ENCODE data around the gene PCDHB4.
"Not testable (repeated sequence)": the region's sequence is repeated elsewhere in the genome, so short reads cannot be mapped to it uniquely, and the experiment has no call there.

The PCDHB4 gene

GRCh38 chr5:141105350-141105749, 16.3 kb upstream of the PCDHB4 start:
- H3K27me3 ChIP-seq (replicated peaks; ENCODE audit: insufficient read depth, low read length): no peaks in the 10 kb centered on the region
- no peaks in the 10 kb centered on the region for H3K36me3 ChIP-seq (replicated peaks; ENCODE audit: insufficient read depth, low read length)
- H3K9ac ChIP-seq (ENCODE audit: low read length): no peak overlapping the region
- H3K4me3 ChIP-seq (ENCODE audit: low read length): no peak overlapping the region
- no peaks in the 10 kb centered on the region for H3K9me2 ChIP-seq (replicated peaks; ENCODE audit: insufficient read depth, low read length)
- H3K27ac ChIP-seq (ENCODE audit: low read length): no peak overlapping the region
- no peaks in the 10 kb centered on the region for H3K79me2 ChIP-seq (ENCODE audit: low read length)
- TF ChIP-seq, protein P1, sequence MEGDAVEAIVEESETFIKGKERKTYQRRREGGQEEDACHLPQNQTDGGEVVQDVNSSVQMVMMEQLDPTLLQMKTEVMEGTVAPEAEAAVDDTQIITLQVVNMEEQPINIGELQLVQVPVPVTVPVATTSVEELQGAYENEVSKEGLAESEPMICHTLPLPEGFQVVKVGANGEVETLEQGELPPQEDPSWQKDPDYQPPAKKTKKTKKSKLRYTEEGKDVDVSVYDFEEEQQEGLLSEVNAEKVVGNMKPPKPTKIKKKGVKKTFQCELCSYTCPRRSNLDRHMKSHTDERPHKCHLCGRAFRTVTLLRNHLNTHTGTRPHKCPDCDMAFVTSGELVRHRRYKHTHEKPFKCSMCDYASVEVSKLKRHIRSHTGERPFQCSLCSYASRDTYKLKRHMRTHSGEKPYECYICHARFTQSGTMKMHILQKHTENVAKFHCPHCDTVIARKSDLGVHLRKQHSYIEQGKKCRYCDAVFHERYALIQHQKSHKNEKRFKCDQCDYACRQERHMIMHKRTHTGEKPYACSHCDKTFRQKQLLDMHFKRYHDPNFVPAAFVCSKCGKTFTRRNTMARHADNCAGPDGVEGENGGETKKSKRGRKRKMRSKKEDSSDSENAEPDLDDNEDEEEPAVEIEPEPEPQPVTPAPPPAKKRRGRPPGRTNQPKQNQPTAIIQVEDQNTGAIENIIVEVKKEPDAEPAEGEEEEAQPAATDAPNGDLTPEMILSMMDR (IDR thresholded peaks at IDR 0.05; ENCODE audit: low read length): no peak
- TF ChIP-seq EZH2 (optimal IDR thresholded peaks at IDR 0.05; ENCODE audit: low read depth, low read length): no peak
- no peak for TF ChIP-seq EZH2phosphoT487 (IDR thresholded peaks at IDR 0.05; ENCODE audit: low read length)
- no peaks in the 10 kb centered on the region for H3F3A ChIP-seq (ENCODE audit: insufficient read depth, low read length)
- no peak overlapping the region for H2AFZ ChIP-seq (ENCODE audit: low read length)
- no peaks in the 10 kb centered on the region for H3K4me1 ChIP-seq (ENCODE audit: low read length)
- DNase-seq: no peak
- no peaks in the 10 kb centered on the region for H4K20me1 ChIP-seq (ENCODE audit: insufficient read depth, low read length)
- H3K4me2 ChIP-seq (ENCODE audit: low read depth, low read length): no peak overlapping the region
- H3K9me3 ChIP-seq (replicated peaks; ENCODE audit: insufficient read depth, low read length): no peaks in the 10 kb centered on the region

- Histone ChIP-seq H3K9me2 (replicated peaks; ENCODE audit: insufficient read depth, low read length) (no peaks in the 10 kb centered on the region), H3K4me2 (ENCODE audit: low read depth, low read length) (no peak overlapping the region), H3K79me2 (ENCODE audit: low read length) (no peaks in the 10 kb centered on the region), H3K36me3 (replicated peaks; ENCODE audit: insufficient read depth, low read length) (no peaks in the 10 kb centered on the region), H3K27me3 (replicated peaks; ENCODE audit: insufficient read depth, low read length) (no peaks in the 10 kb centered on the region), H3K4me1 (ENCODE audit: low read length) (no peaks in the 10 kb centered on the region), H3K9ac (ENCODE audit: low read length) (no peak overlapping the region), H3K4me3 (ENCODE audit: low read length) (no peak overlapping the region), H3F3A (ENCODE audit: insufficient read depth, low read length) (no peaks in the 10 kb centered on the region), H3K9me3 (replicated peaks; ENCODE audit: insufficient read depth, low read length) (no peaks in the 10 kb centered on the region), H2AFZ (ENCODE audit: low read length) (no peak overlapping the region), H4K20me1 (ENCODE audit: insufficient read depth, low read length) (no peaks in the 10 kb centered on the region), H3K27ac (ENCODE audit: low read length) (no peak overlapping the region)
- TF ChIP-seq, protein P1 (IDR thresholded peaks at IDR 0.05; ENCODE audit: low read length): no peak
- TF ChIP-seq EZH2 (optimal IDR thresholded peaks at IDR 0.05; ENCODE audit: low read depth, low read length) (no peak), EZH2phosphoT487 (IDR thresholded peaks at IDR 0.05; ENCODE audit: low read length) (no peak)
- DNase-seq: no peak
These were observed 2.4 kb upstream of the PCDHB4 start for GRCh38 chr5:141119250-141119649.

- no peak for TF ChIP-seq EZH2phosphoT487 (IDR thresholded peaks at IDR 0.05; ENCODE audit: low read length)
- TF ChIP-seq, protein P1 (IDR thresholded peaks at IDR 0.05; ENCODE audit: low read length): no peak
- TF ChIP-seq EZH2 (optimal IDR thresholded peaks at IDR 0.05; ENCODE audit: low read depth, low read length): no peak
- no peaks in the 10 kb centered on the region; the same call in 1 of the 2 replicates for H3K9me3 ChIP-seq (replicated peaks; ENCODE audit: insufficient read depth, low read length)
- no peak overlapping the region for H3K4me2 ChIP-seq (ENCODE audit: low read depth, low read length)
- H3K27ac ChIP-seq (ENCODE audit: low read length): no peak overlapping the region
- no peaks in the 10 kb centered on the region for H3K79me2 ChIP-seq (ENCODE audit: low read length)
- H3K4me3 ChIP-seq (ENCODE audit: low read length): no peak overlapping the region
- DNase-seq: no peak
- no peaks in the 10 kb centered on the region for H3K36me3 ChIP-seq (replicated peaks; ENCODE audit: insufficient read depth, low read length)
- H3K9me2 ChIP-seq (replicated peaks; ENCODE audit: insufficient read depth, low read length): no peaks in the 10 kb centered on the region
- H3K9ac ChIP-seq (ENCODE audit: low read length): no peak overlapping the region
- no peaks in the 10 kb centered on the region for H4K20me1 ChIP-seq (ENCODE audit: insufficient read depth, low read length)
- no peaks in the 10 kb centered on the region for H3K27me3 ChIP-seq (replicated peaks; ENCODE audit: insufficient read depth, low read length)
- no peaks in the 10 kb centered on the region for H3F3A ChIP-seq (ENCODE audit: insufficient read depth, low read length)
- H3K4me1 ChIP-seq (ENCODE audit: low read length): no peaks in the 10 kb centered on the region
- no peak overlapping the region for H2AFZ ChIP-seq (ENCODE audit: low read length)
These were observed 367 bp downstream of the PCDHB4 start for GRCh38 chr5:141121985-141122384.

DNA sequence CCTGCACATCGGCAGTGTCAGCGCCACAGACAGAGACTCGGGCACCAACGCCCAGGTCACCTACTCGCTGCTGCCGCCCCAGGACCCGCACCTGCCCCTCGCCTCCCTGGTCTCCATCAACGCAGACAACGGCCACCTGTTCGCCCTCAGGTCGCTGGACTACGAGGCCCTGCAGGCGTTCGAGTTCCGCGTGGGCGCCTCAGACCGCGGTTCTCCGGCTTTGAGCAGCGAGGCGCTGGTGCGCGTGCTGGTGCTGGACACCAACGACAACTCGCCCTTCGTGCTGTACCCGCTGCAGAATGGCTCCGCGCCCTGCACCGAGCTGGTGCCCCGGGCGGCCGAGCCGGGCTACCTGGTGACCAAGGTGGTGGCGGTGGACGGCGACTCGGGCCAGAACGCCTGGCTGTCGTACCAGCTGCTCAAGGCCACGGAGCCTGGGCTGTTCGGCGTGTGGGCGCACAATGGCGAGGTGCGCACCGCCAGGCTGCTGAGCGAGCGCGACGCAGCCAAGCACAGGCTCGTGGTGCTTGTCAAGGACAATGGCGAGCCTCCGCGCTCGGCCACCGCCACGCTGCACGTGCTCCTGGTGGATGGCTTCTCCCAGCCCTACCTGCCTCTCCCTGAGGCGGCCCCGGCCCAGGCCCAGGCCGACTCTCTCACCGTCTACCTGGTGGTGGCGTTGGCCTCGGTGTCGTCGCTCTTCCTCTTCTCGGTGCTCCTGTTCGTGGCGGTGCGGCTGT, 1.9 kb downstream of the PCDHB4 start:
- not testable (repeated sequence) for H3K9me3 ChIP-seq (replicated peaks; ENCODE audit: insufficient read depth, low read length); H3K36me3 ChIP-seq (replicated peaks; ENCODE audit: insufficient read depth, low read length); H3K4me2 ChIP-seq (ENCODE audit: low read depth, low read length); H3K4me1 ChIP-seq (ENCODE audit: low read length); H3K79me2 ChIP-seq (ENCODE audit: low read length); H3K9ac ChIP-seq (ENCODE audit: low read length); H3K27me3 ChIP-seq (replicated peaks; ENCODE audit: insufficient read depth, low read length); H4K20me1 ChIP-seq (ENCODE audit: insufficient read depth, low read length); H3F3A ChIP-seq (ENCODE audit: insufficient read depth, low read length); DNase-seq; H2AFZ ChIP-seq (ENCODE audit: low read length); H3K9me2 ChIP-seq (replicated peaks; ENCODE audit: insufficient read depth, low read length); H3K27ac ChIP-seq (ENCODE audit: low read length); H3K4me3 ChIP-seq (ENCODE audit: low read length)
